HG03045 (cell line): Measurements from ENCODE around the gene DOCK6.
"Not testable (repeated sequence)": the region's sequence is repeated elsewhere in the genome, so short reads cannot be mapped to it uniquely, and the experiment has no call there.

Experiments
- ATAC-seq: cut with Tn5 transposase; IDR thresholded peaks from one replicate; pipeline ENCODE4 v1.9.1; 2021; ENCODE audit warnings: mild to moderate bottlenecking, moderate library complexity; ENCODE audit not compliant: unreplicated experiment

Gene DOCK6

DNA sequence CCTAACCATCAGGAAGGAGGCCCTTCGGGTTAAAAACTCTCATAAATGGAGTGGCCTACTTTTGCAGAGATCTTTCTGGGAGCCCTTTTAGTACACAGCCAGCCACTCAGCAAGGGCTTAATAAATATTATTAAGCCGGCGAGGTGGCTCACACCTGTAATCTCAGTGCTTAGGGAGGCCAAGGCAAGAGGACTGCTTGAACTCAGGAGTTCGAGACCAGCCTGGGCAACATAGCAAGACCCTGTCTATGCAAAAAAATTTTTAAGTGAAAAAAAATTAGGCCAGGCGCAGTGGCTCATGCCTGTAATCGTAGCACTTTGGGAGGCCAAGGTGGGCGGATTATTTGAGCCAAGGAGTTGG lies 64.2 kb downstream of the DOCK6 start:
- ATAC-seq: no peak

DNA sequence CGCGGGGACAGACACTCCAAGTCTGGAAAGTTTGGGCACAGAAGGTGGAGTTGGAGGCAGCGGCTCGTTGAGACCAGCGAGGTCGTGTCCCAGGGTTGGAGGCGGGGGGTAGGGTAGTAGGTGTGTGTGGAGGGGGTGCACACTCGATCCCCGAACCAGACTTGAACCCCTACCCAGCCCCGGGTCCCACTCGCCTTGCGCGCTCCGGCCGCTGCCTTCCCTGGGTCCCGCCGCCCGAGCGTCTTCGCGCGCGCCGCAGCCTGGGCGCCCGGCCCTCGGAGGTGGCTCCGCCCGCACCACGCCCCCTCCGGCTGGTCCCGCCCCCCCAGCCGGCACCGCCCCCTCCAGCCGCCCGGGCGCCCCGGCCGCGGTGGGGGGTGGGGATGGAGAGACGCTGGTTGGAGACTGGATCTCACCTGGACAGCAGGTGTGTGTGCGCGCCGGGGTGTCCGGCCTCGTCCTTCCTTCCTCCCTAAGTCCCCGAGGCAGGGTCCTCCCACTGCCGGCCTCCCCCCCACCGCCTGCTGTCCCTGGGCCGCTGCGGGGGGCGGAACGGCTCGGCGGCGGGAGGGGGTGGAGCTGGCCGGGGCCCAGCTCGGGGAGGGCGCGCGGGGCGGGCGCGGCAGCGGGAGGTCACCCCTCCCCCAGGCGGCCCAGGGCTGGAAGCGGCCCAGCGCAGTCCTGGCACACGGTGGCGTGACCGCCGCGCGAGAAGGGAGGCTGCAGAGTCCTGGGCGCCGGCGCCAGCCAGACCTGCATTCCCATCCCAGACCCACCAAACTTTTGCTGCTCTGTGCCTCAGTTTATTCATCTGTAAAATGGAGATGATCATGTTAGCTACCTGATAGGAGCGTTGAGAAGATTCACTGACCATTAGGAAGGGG lies 64.8 kb downstream of the DOCK6 start, which contains the start of gene KANK2:
Gene KANK2, minus strand, starts transcription at position 255 of the 884 bp plus-strand sequence. CDS start 3,034 bp downstream, outside the sequence.
- ATAC-seq: peak; percentile 77

DNA sequence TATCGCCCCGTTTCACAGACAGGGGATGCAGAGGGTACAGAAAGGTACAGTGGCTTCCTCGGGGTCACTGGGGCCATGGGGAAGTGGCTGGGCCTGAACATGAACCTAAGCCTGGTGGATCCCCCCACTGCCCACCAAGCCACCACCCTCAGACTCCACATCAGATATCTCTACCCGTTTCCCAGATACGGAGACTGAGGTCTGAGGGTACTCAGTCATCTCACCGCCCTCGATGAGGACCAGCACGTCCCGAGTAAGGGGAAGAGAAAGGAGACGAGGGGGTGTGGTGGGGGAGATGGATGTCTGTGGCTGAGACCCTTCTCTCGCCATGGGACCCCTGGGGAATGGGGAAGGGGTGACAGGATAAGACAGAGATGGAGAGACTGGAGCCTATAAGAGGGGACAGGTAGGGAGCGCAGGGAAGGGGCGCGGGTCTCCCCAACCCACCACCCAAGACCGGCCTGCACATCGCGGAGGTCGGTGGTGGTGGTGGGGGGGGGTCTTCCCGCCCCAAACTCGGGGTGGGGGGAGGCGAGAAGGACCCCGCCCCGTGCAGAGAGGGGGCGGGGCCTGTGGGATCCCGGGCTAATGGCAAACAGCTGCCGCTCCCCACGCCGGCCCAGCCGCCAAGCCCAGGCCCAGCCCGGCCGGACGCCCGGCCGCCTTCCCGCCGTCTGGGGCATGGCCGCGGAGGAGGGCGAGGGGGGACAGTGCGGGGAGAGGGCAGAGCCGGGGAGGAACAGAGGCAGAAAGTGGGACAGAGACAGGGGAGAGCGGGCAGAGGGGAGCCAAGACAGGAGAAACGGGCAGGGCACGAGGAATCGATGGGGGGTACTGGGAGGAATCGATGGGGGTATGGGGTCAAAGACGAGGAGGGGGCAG lies 65.7 kb downstream of the DOCK6 start:
- no peak for ATAC-seq

DNA sequence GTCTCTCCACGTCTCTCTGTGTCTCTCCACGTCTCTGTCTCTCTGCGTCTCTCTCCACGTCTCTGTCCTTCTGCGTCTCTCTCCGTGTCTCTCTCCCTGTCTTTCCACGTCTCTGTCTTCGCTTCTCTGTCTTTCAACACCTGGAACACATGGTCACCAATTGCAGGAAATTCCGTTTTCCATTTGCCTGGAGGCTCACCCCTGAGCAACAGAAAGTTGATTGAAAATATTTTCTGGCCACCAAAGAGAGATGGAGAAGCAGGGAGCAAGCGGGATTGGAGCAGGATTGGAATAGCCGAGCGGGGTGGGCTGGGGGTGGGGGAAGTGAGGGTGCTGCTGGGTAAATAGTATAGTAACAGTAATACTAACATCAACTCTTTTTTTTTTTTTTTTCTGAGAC lies 66.6 kb downstream of the DOCK6 start:
- no peak for ATAC-seq

DNA sequence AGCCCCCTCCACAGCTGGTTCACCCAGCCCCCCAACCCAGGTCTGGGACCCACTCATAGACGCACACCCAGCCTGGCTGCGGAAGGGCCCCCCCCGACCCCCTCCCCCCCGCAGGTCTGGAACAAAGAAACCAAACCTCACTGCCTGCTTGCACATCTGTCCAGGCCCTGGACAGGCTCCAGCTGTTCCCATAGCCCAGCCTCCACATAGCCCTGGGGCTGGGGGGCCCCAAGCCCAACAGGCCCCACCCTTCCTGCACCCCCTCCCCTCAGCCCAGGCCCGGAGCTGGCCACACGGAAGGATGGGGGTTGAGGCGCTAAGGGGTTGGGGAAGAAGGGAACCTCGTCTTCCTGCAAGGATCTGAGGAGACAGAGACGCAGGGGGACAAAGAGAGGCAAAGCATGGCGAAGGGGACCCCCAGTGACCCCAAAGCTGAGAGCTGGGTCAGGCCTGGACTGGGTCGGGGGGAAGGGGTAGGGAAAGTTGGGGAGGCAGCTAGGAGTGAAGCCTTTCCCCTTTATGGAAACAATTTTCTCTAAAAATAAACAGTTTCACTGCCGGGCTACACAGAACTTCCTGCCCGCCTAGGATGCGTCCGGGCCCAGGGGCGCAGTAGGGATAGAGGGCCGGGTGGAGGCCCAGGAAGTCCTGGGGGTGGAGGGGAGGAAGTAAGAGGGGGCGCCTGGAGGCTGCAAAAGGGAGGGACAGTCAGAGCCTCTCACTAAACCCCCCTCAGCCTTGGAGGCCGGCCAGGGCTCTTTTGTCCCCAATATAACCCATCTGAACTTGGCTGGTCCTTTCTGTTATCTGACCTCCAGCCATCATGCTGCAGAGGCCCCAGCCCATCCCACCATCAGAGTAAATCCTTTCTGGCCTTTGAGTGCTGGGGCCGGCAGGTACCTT lies 67.4 kb downstream of the DOCK6 start:
- ATAC-seq: no peak

DNA sequence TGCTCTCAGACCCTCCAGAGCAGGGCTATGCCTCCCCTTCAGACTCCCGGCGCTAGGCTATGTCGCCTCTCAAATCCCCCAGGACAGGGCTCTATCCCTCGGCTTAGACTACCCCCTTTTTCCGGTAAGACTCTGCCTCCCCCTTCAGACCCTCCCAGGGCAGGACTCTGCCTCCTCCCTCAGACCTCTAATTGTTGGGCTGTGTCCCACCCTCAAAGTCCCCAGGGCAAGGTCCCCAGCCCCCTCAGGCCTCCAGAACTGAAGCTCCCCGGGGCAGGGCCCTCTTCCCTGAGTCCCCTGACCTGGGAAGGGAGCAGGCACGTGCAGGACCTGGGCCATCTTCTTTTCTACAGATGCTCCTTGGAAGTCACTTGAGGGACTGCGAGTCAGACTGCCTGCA lies 68.2 kb downstream of the DOCK6 start:
- no peak for ATAC-seq

DNA sequence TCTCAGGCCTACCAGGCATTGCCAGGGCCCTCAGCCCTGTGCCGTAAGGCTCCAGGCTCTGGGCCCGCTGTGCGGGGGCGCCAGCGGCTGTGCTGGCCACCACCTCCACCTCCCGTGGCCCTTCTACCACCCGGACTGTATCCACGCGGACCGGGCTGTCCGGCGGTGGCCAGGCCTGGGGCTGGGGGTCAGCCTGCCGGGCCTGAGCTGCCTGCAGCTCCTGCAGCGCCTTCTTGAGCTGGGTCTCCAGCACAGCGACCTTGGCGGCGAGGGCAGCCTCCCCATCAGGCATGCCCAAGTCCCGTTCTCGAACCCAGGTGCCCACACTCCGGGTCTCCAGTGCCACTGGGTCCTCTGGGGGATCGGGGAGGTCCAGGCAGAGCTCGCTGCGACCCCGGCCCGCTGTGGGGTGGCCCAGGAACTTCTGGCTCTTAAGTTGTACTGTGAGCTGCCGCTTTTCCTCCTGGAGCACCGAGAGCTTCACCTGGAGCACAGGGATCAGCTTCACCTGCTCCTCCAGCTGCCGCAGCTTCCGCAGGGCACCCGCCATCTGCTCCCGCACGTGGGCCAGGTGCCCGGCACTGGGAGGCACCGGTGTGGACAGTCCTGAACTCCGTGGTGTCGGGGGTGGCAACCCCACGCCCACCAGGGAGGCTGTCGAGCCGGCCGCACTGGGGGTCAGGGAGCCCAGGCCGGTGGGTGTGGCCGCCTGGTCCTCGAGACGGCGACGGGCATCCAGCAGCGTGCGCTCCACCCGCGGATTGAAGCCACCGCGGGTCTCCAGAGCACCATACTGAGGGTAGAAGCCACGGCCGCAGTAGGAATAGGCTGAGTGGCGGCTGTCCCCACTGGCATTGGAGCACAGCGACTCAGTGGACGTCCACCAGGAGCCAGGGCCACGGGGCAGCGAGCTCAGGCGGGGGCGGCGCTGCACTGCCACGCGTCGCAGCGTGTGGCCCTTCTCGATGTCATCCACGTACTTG lies 69.1 kb downstream of the DOCK6 start:
- no peak for ATAC-seq

DNA sequence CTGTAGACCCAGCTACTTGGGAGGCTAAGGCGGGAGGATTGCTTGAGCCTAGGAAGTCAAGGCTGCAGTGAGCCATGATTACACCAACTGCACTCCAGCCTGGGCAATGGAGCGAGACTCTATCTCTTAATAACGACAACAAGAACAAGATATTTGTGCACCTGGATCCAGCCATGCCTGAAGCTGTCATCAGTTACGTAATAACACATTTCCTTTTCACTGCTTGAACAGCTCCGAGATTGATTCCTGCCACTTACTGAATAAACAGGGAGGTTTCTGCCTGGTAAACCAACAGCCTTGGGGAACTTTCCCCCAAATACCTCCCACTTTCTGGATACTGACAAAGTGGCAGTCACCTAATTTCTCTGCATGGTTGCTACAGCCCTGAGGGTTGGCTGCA lies 70.4 kb downstream of the DOCK6 start:
- ATAC-seq: no peak

DNA sequence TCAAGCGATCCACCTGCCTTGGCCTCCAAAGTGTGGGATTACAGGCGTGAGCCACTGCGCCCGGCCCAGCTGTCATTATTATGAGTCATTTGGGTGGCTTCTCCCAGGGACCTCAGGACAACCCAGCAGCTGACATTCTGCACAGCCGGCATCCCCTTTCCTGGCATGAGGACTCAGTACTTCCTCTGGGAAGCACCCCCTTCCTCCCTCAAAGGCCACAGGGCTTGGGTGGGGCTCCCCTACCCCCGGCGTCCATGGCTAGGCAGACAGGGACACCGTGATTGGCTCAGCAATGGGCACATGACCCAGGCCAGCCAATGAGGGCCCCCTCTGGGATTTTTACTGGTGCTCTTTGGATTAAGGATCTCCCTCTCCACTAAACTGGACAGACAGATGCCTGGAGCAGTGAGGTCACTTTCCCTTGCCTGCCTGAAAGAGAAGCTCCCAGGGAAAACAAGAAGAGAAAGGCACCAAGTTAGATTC lies 71.0 kb downstream of the DOCK6 start:
- ATAC-seq: no peak

DNA sequence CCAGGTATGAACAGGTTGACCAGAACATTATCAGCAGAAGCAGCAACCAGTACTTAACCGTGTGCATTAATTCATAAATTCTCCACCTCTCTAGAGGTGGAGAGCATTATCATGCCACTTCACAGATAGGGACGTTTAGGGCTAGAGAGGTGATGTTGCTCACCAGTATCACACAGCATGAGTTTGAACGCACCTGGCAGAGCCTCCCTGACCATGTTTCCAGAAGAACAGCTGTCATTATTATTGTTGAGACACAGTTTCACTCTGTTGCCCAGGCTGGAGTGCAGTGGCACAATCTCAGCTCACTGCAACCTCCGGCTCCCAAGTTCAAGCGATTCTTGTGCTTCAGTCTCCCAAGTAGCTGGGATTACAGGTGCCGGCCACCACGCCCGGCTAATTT lies 71.8 kb downstream of the DOCK6 start:
- no peak for ATAC-seq

DNA sequence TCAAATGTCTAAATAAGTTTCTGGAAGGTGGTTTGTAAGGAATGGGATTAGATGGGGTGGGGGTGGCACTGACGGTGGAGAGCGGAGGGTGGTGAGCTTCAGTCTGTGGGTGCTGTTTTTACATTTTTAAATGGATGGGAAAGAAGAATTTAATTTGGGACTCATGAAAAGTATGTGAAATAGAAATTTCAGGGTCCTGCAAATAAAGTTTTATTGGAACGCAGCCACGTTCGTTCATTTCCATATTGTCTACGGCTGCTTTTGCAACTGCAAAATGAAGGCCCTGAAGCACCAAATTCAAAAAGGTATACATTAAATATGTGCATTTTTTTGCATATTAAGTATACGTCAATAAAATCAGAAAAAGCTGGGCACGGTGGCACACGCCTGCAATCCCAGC lies 74.9 kb downstream of the DOCK6 start:
- no peak for ATAC-seq

DNA sequence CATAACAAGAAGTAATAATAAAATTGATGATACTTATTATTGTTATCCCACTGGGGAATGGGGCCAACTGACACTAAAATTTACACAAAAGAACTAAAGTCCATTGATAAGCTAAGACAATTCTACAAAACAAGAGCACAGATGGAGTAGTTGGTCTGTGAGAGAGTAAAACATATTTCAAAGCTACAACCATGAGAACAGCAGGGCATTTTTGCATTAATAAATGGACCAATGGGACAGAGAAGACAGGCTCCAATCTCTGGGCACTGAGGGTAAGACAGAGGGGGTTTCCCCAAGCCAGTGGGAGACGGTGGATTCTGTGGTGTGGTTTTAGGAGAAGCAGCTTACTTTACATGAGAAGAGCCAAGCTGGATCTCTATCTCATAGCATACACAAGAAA lies 79.3 kb downstream of the DOCK6 start:
- ATAC-seq: no peak

DNA sequence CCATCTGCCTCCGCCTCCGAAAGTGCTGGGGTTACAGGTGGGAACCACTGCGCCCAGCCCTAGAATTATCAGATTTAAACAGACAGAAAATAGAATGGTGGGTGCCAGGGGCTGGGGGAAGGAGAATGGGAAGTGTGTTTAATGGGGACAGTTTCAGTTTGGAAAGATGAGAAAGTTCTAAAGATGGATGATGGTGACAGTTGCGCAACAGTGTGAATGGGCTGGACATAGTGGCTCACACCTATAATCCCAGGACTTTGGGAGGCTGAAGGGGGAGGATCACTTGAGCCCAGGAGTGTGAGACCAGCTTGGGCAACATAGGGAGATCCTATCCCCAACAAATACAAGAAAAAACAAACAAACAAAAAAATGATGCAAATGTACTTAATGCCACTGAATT lies 80.8 kb downstream of the DOCK6 start:
- ATAC-seq: no peak

DNA sequence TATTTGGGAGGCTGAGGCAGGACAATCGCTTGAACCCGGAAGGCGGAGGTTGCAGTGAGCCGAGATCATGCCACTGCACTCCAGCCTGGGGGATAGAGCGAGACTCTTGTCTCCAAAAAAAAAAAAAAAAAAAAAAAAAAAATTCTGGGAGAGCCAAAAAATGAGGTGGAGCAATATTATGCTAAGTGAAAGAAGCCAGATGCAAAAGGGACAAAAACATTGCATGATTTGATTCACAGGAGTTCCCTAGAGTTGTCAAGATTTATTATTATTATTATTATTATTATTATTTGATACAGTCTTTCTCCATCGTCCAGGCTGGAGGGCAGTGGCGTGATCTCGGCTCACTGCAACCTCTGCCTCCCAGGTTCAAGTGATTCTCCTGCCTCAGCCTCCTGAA lies 81.3 kb downstream of the DOCK6 start:
- not testable (repeated sequence) for ATAC-seq

DNA sequence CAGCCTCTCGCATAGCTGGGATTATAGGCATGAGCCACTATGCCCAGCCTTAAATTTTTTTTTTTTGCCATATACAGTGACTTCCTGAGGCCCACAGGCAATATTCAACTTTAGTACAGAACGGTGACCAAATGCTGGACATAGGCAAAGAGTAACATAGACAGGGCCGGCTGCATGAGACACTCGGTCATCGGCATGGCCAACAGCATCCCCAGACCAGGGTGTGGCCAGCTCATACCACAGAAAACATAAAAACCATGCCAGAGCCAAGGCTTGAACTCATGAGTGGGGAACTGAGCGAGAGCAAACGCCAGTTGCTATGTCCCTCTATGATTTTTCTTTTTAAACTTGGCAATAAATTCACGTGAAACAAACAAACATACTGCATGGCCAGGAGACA lies 82.0 kb downstream of the DOCK6 start:
- no peak for ATAC-seq

DNA sequence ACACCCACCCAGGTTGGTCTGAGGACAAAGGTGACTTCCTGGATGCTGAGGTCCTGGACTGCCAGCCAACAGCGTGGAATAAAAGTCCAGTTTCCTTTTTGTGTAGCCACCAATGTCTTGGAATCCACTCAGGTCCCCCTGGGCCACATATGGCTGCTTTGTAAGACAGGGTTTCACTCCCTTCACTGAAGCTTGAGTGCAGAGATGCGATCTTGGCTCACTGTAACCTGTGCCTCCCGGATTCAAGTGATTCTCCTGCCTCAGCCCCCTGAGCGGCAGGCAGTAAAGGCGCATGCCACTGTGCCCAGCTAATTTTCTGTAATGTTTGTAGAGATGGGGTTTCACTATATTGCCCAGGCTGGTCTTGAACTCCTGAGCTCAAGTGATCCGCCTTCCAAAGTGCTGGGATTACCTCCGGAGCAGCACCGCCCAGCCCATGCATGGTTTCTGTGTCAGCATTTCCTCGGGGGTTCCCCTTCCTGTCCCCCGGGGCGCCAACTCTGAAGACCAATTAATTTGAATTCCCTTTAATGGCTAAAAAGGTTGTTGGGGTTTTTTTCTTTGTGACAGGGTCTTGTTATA lies 82.5 kb downstream of the DOCK6 start:
- no peak for ATAC-seq

DNA sequence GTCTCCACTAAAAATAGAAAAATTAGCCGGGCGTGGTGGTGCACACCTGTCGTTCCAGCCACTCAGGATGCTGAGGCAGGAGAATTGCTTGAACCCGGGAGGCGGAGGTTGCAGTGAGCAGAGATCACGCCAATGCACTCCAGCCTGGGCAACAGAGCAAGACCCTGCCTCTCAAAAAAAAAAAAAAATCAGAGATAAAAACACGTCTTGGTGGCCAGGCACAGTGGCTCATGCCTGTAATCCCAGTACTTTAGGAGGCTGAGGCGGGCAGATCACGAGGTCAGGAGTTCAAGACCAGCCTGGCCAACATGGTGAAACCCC lies 83.2 kb downstream of the DOCK6 start:
- not testable (repeated sequence) for ATAC-seq

DNA sequence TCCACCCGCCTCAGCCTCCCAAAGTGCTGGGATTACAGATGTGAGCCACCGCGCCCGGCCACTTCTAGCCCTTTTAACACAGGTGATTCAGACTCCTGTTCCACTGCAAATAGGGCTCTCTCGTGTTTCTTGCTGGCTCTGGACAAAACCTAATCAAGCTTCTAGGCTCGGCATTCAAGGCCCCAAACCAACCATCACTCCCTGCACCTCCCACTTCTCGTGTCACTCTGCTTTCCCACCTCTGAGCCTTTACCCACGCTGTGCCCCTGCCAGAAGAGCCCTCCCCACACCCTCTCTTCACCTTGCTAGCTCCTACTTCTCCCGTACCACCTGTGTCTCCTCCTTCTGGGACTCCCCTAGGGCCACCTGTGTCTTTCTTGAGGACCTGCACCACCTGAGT lies 84.7 kb downstream of the DOCK6 start:
- ATAC-seq: no peak

DNA sequence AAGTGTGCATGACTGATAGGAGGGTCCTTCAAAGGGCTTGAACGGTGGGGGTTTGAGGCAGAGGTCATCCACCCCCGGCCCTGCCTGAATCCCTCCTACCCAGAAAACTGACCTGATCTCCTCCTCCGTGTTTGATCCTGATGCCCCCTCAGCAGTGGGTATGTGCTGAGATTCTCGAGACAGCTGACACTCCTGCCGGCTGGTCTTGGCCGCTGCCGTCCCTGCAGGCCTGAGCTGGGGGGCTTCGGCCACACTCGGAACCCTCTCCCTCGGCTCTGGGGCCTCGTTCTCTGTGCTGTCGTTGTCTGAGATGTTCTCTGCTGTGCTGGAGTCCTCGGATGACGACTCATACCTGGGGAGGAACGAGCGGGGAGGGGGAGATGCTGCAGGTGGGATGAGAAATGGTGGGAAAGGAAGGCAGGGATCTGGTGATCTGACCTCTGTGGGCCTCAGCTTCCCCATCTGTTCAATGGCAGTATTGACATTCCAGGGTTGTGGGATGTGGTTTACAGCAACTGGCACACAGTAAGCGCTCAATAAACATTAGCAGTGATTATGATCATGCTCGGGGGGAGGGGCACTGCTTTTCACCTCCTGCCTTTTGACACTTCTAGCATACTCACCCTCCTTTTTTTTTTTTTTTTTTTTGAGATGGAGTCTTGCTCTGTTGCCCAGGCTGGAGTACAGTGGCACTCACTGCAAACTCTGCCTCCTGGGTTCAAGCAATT lies 85.7 kb downstream of the DOCK6 start:
- no peak for ATAC-seq
